Measurements from ENCODE around the gene CCNH. TPM values are rescaled to one million over a fixed set of nuclear protein-coding genes. Genes with fewer than 3 reads are reported as not detected.

Gene CCNH
- total RNA-seq, 1 experiment from 2014 or later, result 63.2 TPM

DNA sequence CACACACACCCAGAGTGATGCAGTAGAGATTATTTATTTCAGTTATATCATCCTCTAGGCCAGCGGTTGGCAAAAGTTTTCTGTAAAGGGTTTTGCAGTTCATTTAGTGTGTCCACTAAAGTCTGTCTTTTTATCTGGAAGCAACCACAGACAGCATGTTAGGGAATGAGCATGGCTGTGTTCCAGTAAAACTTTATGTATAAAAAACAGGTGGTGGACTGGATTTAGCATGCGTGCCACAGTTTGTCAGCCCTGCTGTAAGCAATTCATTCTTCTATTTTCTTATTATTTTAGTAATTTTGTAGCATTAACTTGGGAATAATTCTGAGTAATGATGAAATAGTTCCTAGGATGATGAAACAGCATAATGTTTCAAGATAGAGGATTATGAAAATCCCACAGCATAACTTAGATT lies 51.7 kb downstream of the CCNH start:
- Histone ChIP-seq H3K4me3 (replicated peaks in 1 of 2; ENCODE audit: low read depth in 1 of 2, low read length in 2 of 2) (no peak overlapping the region), H3K27me3 (ENCODE audit: insufficient read depth, low read length) (no peaks in the 10 kb centered on the region), H3K36me3 (ENCODE audit: control insufficient read depth in 1 of 2, insufficient read depth in 2 of 2, low read length in 2 of 2) (peaks cover 0 to 5% of the 10 kb centered on the region in 2 experiments), H3K9me3 (ENCODE audit: control insufficient read depth in 1 of 2, insufficient read depth in 1 of 2, low read depth in 1 of 2, low read length in 2 of 2) (no peaks in the 10 kb centered on the region), H2AFZ (ENCODE audit: low read depth, low read length, poor library complexity, severe bottlenecking) (no peak overlapping the region), H3K4me1 (ENCODE audit: control insufficient read depth in 1 of 2, insufficient read depth in 2 of 2, low read length in 2 of 2) (no peaks in the 10 kb centered on the region), H3K9me2 (ENCODE audit: insufficient read depth) (no peaks in the 10 kb centered on the region), H4K20me1 (ENCODE audit: insufficient read depth) (no peaks in the 10 kb centered on the region), H3K79me2 (ENCODE audit: insufficient read depth, low read length) (no peaks in the 10 kb centered on the region), H3K4me2 (ENCODE audit: low read length) (no peak overlapping the region), H3K9ac (ENCODE audit: low read length) (no peak overlapping the region), H3K27ac (ENCODE audit: low read depth, low read length) (no peak overlapping the region)
- DNase-seq (ENCODE audit: low read depth, low spot score) (no peak), ATAC-seq (no peak)
- ChIA-PET RAD21 (ENCODE audit: low non-redundant PET in 1 of 2, low total read pairs in 2 of 2, uncharacterized antibody in 2 of 2, unreplicated experiment in 2 of 2) (no interaction called here), POLR2A (no interaction called here), CTCF (no interaction called here)
- intact Hi-C loops (cut with micrococcal nuclease), result no loop called here
- no peak for TF ChIP-seq SRF (IDR thresholded peaks at IDR 0.05; ENCODE audit: low read depth)
- TF ChIP-seq CEBPB (IDR thresholded peaks at IDR 0.05; ENCODE audit: low read depth), result peak; percentile 36; the same call in 1 of the 2 replicates
- TF ChIP-seq, protein P1, sequence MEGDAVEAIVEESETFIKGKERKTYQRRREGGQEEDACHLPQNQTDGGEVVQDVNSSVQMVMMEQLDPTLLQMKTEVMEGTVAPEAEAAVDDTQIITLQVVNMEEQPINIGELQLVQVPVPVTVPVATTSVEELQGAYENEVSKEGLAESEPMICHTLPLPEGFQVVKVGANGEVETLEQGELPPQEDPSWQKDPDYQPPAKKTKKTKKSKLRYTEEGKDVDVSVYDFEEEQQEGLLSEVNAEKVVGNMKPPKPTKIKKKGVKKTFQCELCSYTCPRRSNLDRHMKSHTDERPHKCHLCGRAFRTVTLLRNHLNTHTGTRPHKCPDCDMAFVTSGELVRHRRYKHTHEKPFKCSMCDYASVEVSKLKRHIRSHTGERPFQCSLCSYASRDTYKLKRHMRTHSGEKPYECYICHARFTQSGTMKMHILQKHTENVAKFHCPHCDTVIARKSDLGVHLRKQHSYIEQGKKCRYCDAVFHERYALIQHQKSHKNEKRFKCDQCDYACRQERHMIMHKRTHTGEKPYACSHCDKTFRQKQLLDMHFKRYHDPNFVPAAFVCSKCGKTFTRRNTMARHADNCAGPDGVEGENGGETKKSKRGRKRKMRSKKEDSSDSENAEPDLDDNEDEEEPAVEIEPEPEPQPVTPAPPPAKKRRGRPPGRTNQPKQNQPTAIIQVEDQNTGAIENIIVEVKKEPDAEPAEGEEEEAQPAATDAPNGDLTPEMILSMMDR (IDR thresholded peaks at IDR 0.05 in 2 of 3, conservative IDR thresholded peaks at IDR 0.05 in 1 of 3; ENCODE audit: borderline replicate concordance in 1 of 3, insufficient read depth in 1 of 3, low read depth in 2 of 3, low read length in 2 of 3), result no peak
- no TSS peak for BruUV-seq (replicated peaks)

DNA sequence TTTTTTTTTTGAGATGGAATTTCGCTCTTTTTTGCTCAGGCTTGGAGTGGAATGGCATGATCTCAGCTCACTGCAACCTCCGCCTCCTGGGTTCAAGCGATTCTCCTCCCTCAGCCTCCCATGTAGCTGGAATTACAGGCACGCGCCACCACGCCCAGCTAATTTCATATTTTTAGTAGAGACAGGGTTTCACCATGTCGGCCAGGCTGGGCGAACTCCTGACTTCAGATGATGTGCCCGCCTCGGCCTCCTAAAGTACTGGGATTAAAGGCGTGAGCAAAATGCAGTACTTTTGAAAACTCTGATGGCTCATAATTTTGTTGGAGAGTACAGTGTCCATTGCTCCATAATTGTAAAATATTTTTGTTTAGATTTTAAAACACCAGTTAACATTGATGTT lies 52.6 kb downstream of the CCNH start:
- DNase-seq (ENCODE audit: low read depth, low spot score) (no peak), ATAC-seq (no peak)
- no peak overlapping the region for H3K4me3 ChIP-seq (replicated peaks in 1 of 2; ENCODE audit: low read depth in 1 of 2, low read length in 2 of 2)
- H3K27me3 ChIP-seq (ENCODE audit: insufficient read depth, low read length), result no peaks in the 10 kb centered on the region
- TF ChIP-seq, protein P1 (IDR thresholded peaks at IDR 0.05 in 2 of 3, conservative IDR thresholded peaks at IDR 0.05 in 1 of 3; ENCODE audit: borderline replicate concordance in 1 of 3, insufficient read depth in 1 of 3, low read depth in 2 of 3, low read length in 2 of 3), result no peak
- no peak for TF ChIP-seq POLR2A (IDR thresholded peaks at IDR 0.05; ENCODE audit: borderline replicate concordance, extremely low read depth, insufficient read depth, insufficient read length)
- no peak for TF ChIP-seq CEBPB (IDR thresholded peaks at IDR 0.05; ENCODE audit: low read depth)
- TF ChIP-seq YY1 (IDR thresholded peaks at IDR 0.05; ENCODE audit: extremely low read depth, insufficient replicate concordance, low read depth, low read length), result no peak
- TF ChIP-seq FOSL1 (IDR thresholded peaks at IDR 0.05; ENCODE audit: low read depth), result no peak
- no peak for TF ChIP-seq SRF (IDR thresholded peaks at IDR 0.05; ENCODE audit: low read depth)
- no peak for TF ChIP-seq POLR2AphosphoS5 (IDR thresholded peaks at IDR 0.05; ENCODE audit: low read depth, low read length)
- no peak for TF ChIP-seq EGR1 (IDR thresholded peaks at IDR 0.05; ENCODE audit: low read depth)
- TF ChIP-seq ZFX (IDR thresholded peaks at IDR 0.05), result no peak
- TF ChIP-seq EZH2 (IDR thresholded peaks at IDR 0.05), result no peak
- no peak for TF ChIP-seq EZH2phosphoT487 (IDR thresholded peaks at IDR 0.05; ENCODE audit: borderline replicate concordance)
- TF ChIP-seq TCF7L2 (IDR thresholded peaks at IDR 0.05; ENCODE audit: borderline replicate concordance, extremely low read depth, insufficient read depth, insufficient read length), result no peak
- TF ChIP-seq CBX3 (IDR thresholded peaks at IDR 0.05; ENCODE audit: low read depth), result no peak
- TF ChIP-seq SIN3A (IDR thresholded peaks at IDR 0.05; ENCODE audit: low read depth), result no peak
- no peak for TF ChIP-seq RAD21 (IDR thresholded peaks at IDR 0.05; ENCODE audit: low read depth)
- ChIA-PET CTCF (no interaction called here), RAD21 (ENCODE audit: low non-redundant PET in 1 of 2, low total read pairs in 2 of 2, uncharacterized antibody in 2 of 2, unreplicated experiment in 2 of 2) (no interaction called here), POLR2A (no interaction called here)
- no TSS peak for BruUV-seq (replicated peaks)
- no peaks in the 10 kb centered on the region for H4K20me1 ChIP-seq (ENCODE audit: insufficient read depth)
- H3K4me1 ChIP-seq (ENCODE audit: control insufficient read depth in 1 of 2, insufficient read depth in 2 of 2, low read length in 2 of 2), result no peaks in the 10 kb centered on the region
- no peak overlapping the region for H3K27ac ChIP-seq (ENCODE audit: low read depth, low read length)
- H2AFZ ChIP-seq (ENCODE audit: low read depth, low read length, poor library complexity, severe bottlenecking), result no peak overlapping the region
- H3K4me2 ChIP-seq (ENCODE audit: low read length), result no peak overlapping the region
- intact Hi-C loops (cut with micrococcal nuclease), result no loop called here
- H3K36me3 ChIP-seq (ENCODE audit: control insufficient read depth in 1 of 2, insufficient read depth in 2 of 2, low read length in 2 of 2), result peaks cover 0 to 7% of the 10 kb centered on the region in 2 experiments
- H3K9me2 ChIP-seq (ENCODE audit: insufficient read depth), result no peaks in the 10 kb centered on the region
- no peaks in the 10 kb centered on the region for H3K79me2 ChIP-seq (ENCODE audit: insufficient read depth, low read length)
- H3K9ac ChIP-seq (ENCODE audit: low read length), result no peak overlapping the region
- no peaks in the 10 kb centered on the region for H3K9me3 ChIP-seq (ENCODE audit: control insufficient read depth in 1 of 2, insufficient read depth in 1 of 2, low read depth in 1 of 2, low read length in 2 of 2)

Measured in HCT116 (cell line).